IMR-90 (cell line): ENCODE measurements around the gene RASGRF2. TPM values are rescaled to one million over a fixed set of nuclear protein-coding genes. Genes with fewer than 3 reads are reported as not detected.
A peak's percentile ranks its signal among the peaks of the same experiment; 100 is the strongest.

ENCODE experiments used
- ATAC-seq: fragments of 200-7000 bp; cut with Tn5 transposase; 2 replicates; pipeline ENCODE4 v1.9.1; 2020; ENCODE audit warnings: low read depth, mild to moderate bottlenecking, moderate library complexity
- BruUV-seq: library from RNA; stranded (reverse); fragments of 400-500 nt; replicated peaks from 2 replicates; lab custom pipeline; 2021; lab: Mats Ljungman, UMichigan
- CTCF ChIA-PET: fragments of 300-600 bp; formaldehyde crosslinking; extraction: SDS; loops from one replicate; lab custom pipeline; 2021; ENCODE audit warnings: antibody characterized with exemption; lab: Yijun Ruan, JAX
- POLR2A ChIA-PET: fragments of 300-600 bp; sonication (Branson Sonifier 250); formaldehyde crosslinking; loops from one replicate; lab custom pipeline; 2022; ENCODE audit warnings: antibody characterized with exemption; ENCODE audit not compliant: unreplicated experiment; lab: Charles Lee
- DNase-seq: peaks from one replicate; pipeline ENCODE4 v3.0.0; 2013
- H2AFZ ChIP-seq: replicated peaks from 2 replicates; pipeline ENCODE3; 2013; ENCODE audit warnings: low read length, mild to moderate bottlenecking; ENCODE audit not compliant: poor library complexity
- H2AK5ac ChIP-seq: 2 replicates; pipeline ENCODE4 v1.6.1; 2013; ENCODE audit warnings: low read depth, low read length, inconsistent platforms
- H2AK9ac ChIP-seq: replicated peaks from 2 replicates; pipeline ENCODE3; 2013; ENCODE audit warnings: mild to moderate bottlenecking, low read depth, low read length, moderate library complexity; ENCODE audit not compliant: poor library complexity
- H2BK120ac ChIP-seq: 2 replicates; pipeline ENCODE4 v1.6.1; 2013; ENCODE audit warnings: low read depth, low read length, inconsistent platforms
- H2BK15ac ChIP-seq: 3 replicates; pipeline ENCODE4 v1.6.1; 2013; ENCODE audit warnings: low read depth, low read length, inconsistent platforms
- H2BK20ac ChIP-seq: 2 replicates; pipeline ENCODE4 v1.6.1; 2013; ENCODE audit warnings: low read depth, mild to moderate bottlenecking, inconsistent platforms, low read length, moderate library complexity
- H2BK5ac ChIP-seq: 2 replicates; pipeline ENCODE4 v1.6.1; 2013; ENCODE audit warnings: mild to moderate bottlenecking, low read depth, low read length, inconsistent platforms; ENCODE audit not compliant: poor library complexity, severe bottlenecking
- H3K14ac ChIP-seq: replicated peaks from 2 replicates; pipeline ENCODE4 v1.6.1; 2013; ENCODE audit warnings: low read depth, low read length, inconsistent platforms
- H3K18ac ChIP-seq: 2 replicates; pipeline ENCODE4 v1.6.1; 2013; ENCODE audit warnings: low read depth, low read length, control low read depth
- H3K23ac ChIP-seq: 2 replicates; pipeline ENCODE4 v1.6.1; 2013; ENCODE audit warnings: low read depth, low read length, inconsistent platforms
- H3K27ac ChIP-seq: 2 replicates; pipeline ENCODE4 v1.5.1; 2013; ENCODE audit warnings: mild to moderate bottlenecking, control low read depth, low read length; ENCODE audit not compliant: insufficient read depth
- H3K27me3 ChIP-seq: 2 replicates; pipeline ENCODE4 v1.6.1; 2013; ENCODE audit warnings: low read length; ENCODE audit not compliant: control insufficient read depth, insufficient read depth
- H3K36me3 ChIP-seq: 2 replicates; pipeline ENCODE4 v1.6.1; 2013; ENCODE audit warnings: low read length, mixed read lengths; ENCODE audit not compliant: control insufficient read depth, insufficient read depth
- H3K4ac ChIP-seq: 2 replicates; pipeline ENCODE4 v1.6.1; 2013; ENCODE audit warnings: low read depth, low read length, inconsistent platforms
- H3K4me1 ChIP-seq: 2 replicates; pipeline ENCODE4 v1.6.1; 2013; ENCODE audit warnings: low read length, mixed read lengths; ENCODE audit not compliant: control insufficient read depth, insufficient read depth
- H3K4me2 ChIP-seq: 2 replicates; pipeline ENCODE4 v1.6.1; 2013; ENCODE audit warnings: low read depth, mild to moderate bottlenecking, control low read depth, low read length, moderate library complexity
- H3K4me3 ChIP-seq: 2 replicates; pipeline ENCODE4 v1.5.1; 2013; ENCODE audit warnings: low read depth, mild to moderate bottlenecking, control low read depth, low read length, moderate library complexity; ENCODE audit not compliant: insufficient read depth
- H3K56ac ChIP-seq: 2 replicates; pipeline ENCODE4 v1.6.1; 2013; ENCODE audit warnings: low read length, inconsistent platforms; ENCODE audit not compliant: insufficient read depth; ENCODE audit errors: extremely low read depth
- H3K79me1 ChIP-seq, 2 experiments: 2 replicates each; pipeline ENCODE4 v1.6.1; 2013; ENCODE audit warnings: low read length in 2 of 2, inconsistent platforms in 1 of 2, low read depth in 1 of 2
- H3K9ac ChIP-seq: 2 replicates; pipeline ENCODE4 v1.6.1; 2013; ENCODE audit warnings: low read depth, low read length, control low read depth
- H3K9me1 ChIP-seq: 2 replicates; pipeline ENCODE4 v1.6.1; 2013; ENCODE audit warnings: low read length, inconsistent platforms; ENCODE audit not compliant: insufficient read depth
- H3K9me3 ChIP-seq: 2 replicates; pipeline ENCODE4 v1.6.1; 2013; ENCODE audit warnings: low read length; ENCODE audit not compliant: control insufficient read depth, insufficient read depth
- H4K20me1 ChIP-seq: 2 replicates; pipeline ENCODE4 v1.6.1; 2013; ENCODE audit warnings: low read length, inconsistent platforms; ENCODE audit not compliant: insufficient read depth
- H4K5ac ChIP-seq: 2 replicates; pipeline ENCODE4 v1.6.1; 2013; ENCODE audit warnings: mild to moderate bottlenecking, low read depth, low read length, control low read depth
- H4K8ac ChIP-seq, 2 experiments: 2 replicates each; pipeline ENCODE4 v1.6.1; 2013; ENCODE audit warnings: low read depth in 2 of 2, low read length in 2 of 2, control low read depth in 1 of 2, inconsistent platforms in 1 of 2
- H4K91ac ChIP-seq: 2 replicates; pipeline ENCODE4 v1.6.1; 2013; ENCODE audit warnings: low read depth, low read length, inconsistent platforms; ENCODE audit not compliant: insufficient read depth
- MXI1 ChIP-seq: IDR thresholded peaks from 2 replicates; pipeline ENCODE4 v1.6.1; 2012; ENCODE audit warnings: low read depth, mild to moderate bottlenecking, low read length, moderate library complexity, borderline replicate concordance
- USF2 ChIP-seq: fragments of 150-350 bp; IDR thresholded peaks from 2 replicates; pipeline ENCODE4 v1.6.1; 2017; ENCODE audit warnings: mild to moderate bottlenecking, antibody characterized with exemption, low read length, low read depth
- WGBS, 2 experiments: methylation state at CpG; one replicate each; pipeline versions ENCODE4 v1.1.5 to v1.1.7; 2013; ENCODE audit warnings: missing lambda C conversion rate in 2 of 2; ENCODE audit not compliant: insufficient read length in 1 of 2; ENCODE audit errors: extremely low coverage in 2 of 2; 5-methylcytosine and 5-hydroxymethylcytosine counted together
- dilution Hi-C: fragments of 300-500 bp; cut with HindIII; formaldehyde crosslinking; loops from one replicate; pipeline ENCODE4 v1.14.3; 2018; ENCODE audit warnings: low sequenced_read_pairs; ENCODE audit not compliant: unreplicated experiment
- in situ Hi-C: fragments of 300-500 bp; cut with MboI; formaldehyde crosslinking; loops from 3 replicates; pipeline ENCODE4 v1.14.3; 2019; ENCODE audit warnings: low sequenced_read_pairs, inconsistent platforms, mixed read lengths
- intact Hi-C: fragments of 100-400 bp; cut with micrococcal nuclease; formaldehyde crosslinking; loops from 2 replicates; pipeline ENCODE4 v1.10.0; 2022
- polyA plus RNA-seq, 3 experiments: library from polyadenylated mRNA; depleted of rRNA; stranded (reverse); fragments of >200 nt; gene quantifications; 2 replicates each; pipeline ENCODE4 v1.2.3, GENCODE V29; 2012; ENCODE audit warnings: low replicate concordance in 1 of 3
- total RNA-seq: library from RNA; depleted of rRNA; stranded (reverse); fragments of >200 nt; gene quantifications from 2 replicates; pipeline ENCODE4 v1.2.3, GENCODE V29; 2012

RASGRF2 gene
- total and polyA plus RNA-seq, 2 of the 4 experiments (the other 2 are of a cell fraction) = 2.9 to 5.0 TPM

GRCh38 chr5:80987078-80987766, 27.1 kb downstream of the RASGRF2 start:
- Histone ChIP-seq H4K8ac (no peak overlapping the region), H4K20me1 (peaks cover 15% of the 10 kb centered on the region; the same call in 1 of the 2 replicates), H2BK5ac (no peak overlapping the region), H3K27me3 (no peaks in the 10 kb centered on the region), H4K91ac (no peak overlapping the region), H2BK15ac (no peak overlapping the region), H4K5ac (no peak overlapping the region), H3K56ac (no peak overlapping the region), H3K14ac (no peak overlapping the region; the same call in 1 of the 2 replicates), H3K4me2 (no peak overlapping the region), H3K9me3 (no peaks in the 10 kb centered on the region), H3K36me3 (no peaks in the 10 kb centered on the region), H3K23ac (0 out of 2 replicates have a peak overlapping the region, but pooled peaks have one; percentile 20), H3K9me1 (peaks cover 4% of the 10 kb centered on the region), H3K18ac (no peak overlapping the region; the same call in 1 of the 2 replicates), H2AK5ac (no peak overlapping the region), H2BK20ac (no peak overlapping the region), H2BK120ac (no peak overlapping the region; the same call in 1 of the 2 replicates), H3K79me1 (peaks cover 38 to 72% of the 10 kb centered on the region in 2 experiments), H3K9ac (no peak overlapping the region), H3K4me1 (peaks cover 7% of the 10 kb centered on the region), H3K4me3 (no peak overlapping the region), H2AFZ (no peak overlapping the region), H3K27ac (no peak overlapping the region), H3K4ac (peak overlapping the region; percentile 18), H2AK9ac (no peak overlapping the region)
- peak; percentile 44; the same call in 1 of the 2 replicates for TF ChIP-seq USF2
- TF ChIP-seq MXI1 = no peak
- CTCF ChIA-PET = interaction anchor here (0.9 kb wide), 2 partner anchors 15 to 59 kb away, joined by 3 read pairs; no protein-coding TSS in a partner anchor
- BruUV-seq = no TSS peak
- DNase-seq (no peak), ATAC-seq (peak; percentile 71)
- in situ Hi-C loops = no loop called here
- WGBS, 2 experiments = no CpG with 5 or more reads among the region's 7 CpGs
- POLR2A ChIA-PET = no interaction called here
- intact Hi-C loops = no loop called here
- dilution Hi-C loops = no loop called here
